ENCODE measurements around the gene RASSF1. TPM values are rescaled to one million over a fixed set of nuclear protein-coding genes. Genes with fewer than 3 reads are reported as not detected.
A peak's percentile ranks its signal among the peaks of the same experiment; 100 is the strongest.

RASSF1 gene
- total and polyA plus RNA-seq, 2 donors from 2014 or later: 19.1 to 28.9 TPM

- intact Hi-C loops (cut with DNase I): no loop called here
- Histone ChIP-seq H3K27me3 (ENCODE audit: control insufficient read depth, insufficient read depth, low read length) (no peaks in the 10 kb centered on the region), H3K27ac (ENCODE audit: low read depth in 2 of 2, low read length in 2 of 2) (peak overlapping the region; percentile 90 to 94), H3K36me3 (ENCODE audit: control insufficient read depth in 2 of 3, insufficient read depth in 3 of 3, low read length in 3 of 3) (peaks cover 0 to 6% (median 4%) of the 10 kb centered on the region in 3 donors), H3K9me3 (ENCODE audit: control insufficient read depth in 2 of 3, insufficient read depth in 1 of 3, low read length in 3 of 3) (no peaks in the 10 kb centered on the region), H3K4me1 (ENCODE audit: control insufficient read depth in 2 of 3, insufficient read depth in 2 of 3, low read depth in 1 of 3, low read length in 3 of 3) (peaks cover 2 to 27% (median 14%) of the 10 kb centered on the region in 3 donors), H3K4me3 (ENCODE audit: low read length in 3 of 3) (peak overlapping the region; percentile 72 to 84 (median 78)), H3K9ac (ENCODE audit: low read length in 3 of 3) (peak overlapping the region; percentile 55 to 94 (median 90))
- no peak for TF ChIP-seq CTCF (IDR thresholded peaks at IDR 0.05; ENCODE audit: borderline replicate concordance, extremely low read depth, insufficient read depth)
- peak in 1 of 5 donors; percentile 51 for DNase-seq
- no peak for FAIRE-seq
Measured at GRCh38 chr3:50336452-50337174, 4.0 kb downstream of the RASSF1 start.

- Histone ChIP-seq H3K9me3 (ENCODE audit: control insufficient read depth in 2 of 3, insufficient read depth in 1 of 3, low read length in 3 of 3) (no peaks in the 10 kb centered on the region), H3K4me1 (ENCODE audit: control insufficient read depth in 2 of 3, insufficient read depth in 2 of 3, low read depth in 1 of 3, low read length in 3 of 3) (peaks cover 2 to 25% (median 14%) of the 10 kb centered on the region in 3 donors), H3K27ac (ENCODE audit: low read depth in 2 of 2, low read length in 2 of 2) (peak overlapping the region; percentile 71 to 86), H3K9ac (ENCODE audit: low read length in 3 of 3) (peak overlapping the region in 1 of 3 donors; percentile 24), H3K27me3 (ENCODE audit: control insufficient read depth, insufficient read depth, low read length) (no peaks in the 10 kb centered on the region), H3K4me3 (ENCODE audit: low read length in 3 of 3) (peak overlapping the region in 2 of 3 donors; percentile 0 to 1), H3K36me3 (ENCODE audit: control insufficient read depth in 2 of 3, insufficient read depth in 3 of 3, low read length in 3 of 3) (peaks cover 4 to 27% (median 19%) of the 10 kb centered on the region in 3 donors)
- no peak for FAIRE-seq
- no peak for TF ChIP-seq CTCF (IDR thresholded peaks at IDR 0.05; ENCODE audit: borderline replicate concordance, extremely low read depth, insufficient read depth)
- intact Hi-C loops (cut with DNase I): no loop called here
- no peak for DNase-seq
Measured at GRCh38 chr3:50334339-50335075, 6.1 kb downstream of the RASSF1 start.

- peak overlapping the region in 1 of 3 donors; percentile 51 for H3K9ac ChIP-seq (ENCODE audit: low read length in 3 of 3)
- H3K4me3 ChIP-seq (ENCODE audit: low read length in 3 of 3): peak overlapping the region in 1 of 3 donors; percentile 1
- FAIRE-seq: no peak
Measured at GRCh38 chr3:50333744-50334328, 6.8 kb downstream of the RASSF1 start.

More at GRCh38 chr3:50333744-50334328, 6.8 kb downstream of the RASSF1 start:
- Histone ChIP-seq H3K27me3 (ENCODE audit: control insufficient read depth, insufficient read depth, low read length) (no peaks in the 10 kb centered on the region), H3K36me3 (ENCODE audit: control insufficient read depth in 2 of 3, insufficient read depth in 3 of 3, low read length in 3 of 3) (peaks cover 4 to 30% (median 19%) of the 10 kb centered on the region in 3 donors), H3K27ac (ENCODE audit: low read depth in 2 of 2, low read length in 2 of 2) (peak overlapping the region; percentile 71 to 86), H3K4me1 (ENCODE audit: control insufficient read depth in 2 of 3, insufficient read depth in 2 of 3, low read depth in 1 of 3, low read length in 3 of 3) (peaks cover 2 to 25% (median 14%) of the 10 kb centered on the region in 3 donors), H3K9me3 (ENCODE audit: control insufficient read depth in 2 of 3, insufficient read depth in 1 of 3, low read length in 3 of 3) (no peaks in the 10 kb centered on the region)
- TF ChIP-seq CTCF (IDR thresholded peaks at IDR 0.05; ENCODE audit: borderline replicate concordance, extremely low read depth, insufficient read depth): no peak
- DNase-seq: peak in 1 of 5 donors; percentile 66
- intact Hi-C loops (cut with DNase I): no loop called here

All from kidney (tissue), 14 donors.